Sigmoid colon (tissue), 7 donors: ENCODE data around the gene SUPT6H. TPM values are rescaled to one million over a fixed set of nuclear protein-coding genes. Genes with fewer than 3 reads are reported as not detected.

Source experiments
- DNase-seq: peaks from one replicate; pipeline ENCODE4 v3.0.0-alpha.2; 2019
- H3K27ac ChIP-seq, 4 donors: fragments of 200-600 bp; sonication (generic); one replicate each; pipeline ENCODE4 v1.5.1; 2016 to 2019; ENCODE audit warnings: mild to moderate bottlenecking in 1 of 4
- H3K27me3 ChIP-seq, 3 donors: fragments of 200-600 bp; sonication (generic); one replicate each; pipeline ENCODE4 v1.5.1; 2019; ENCODE audit warnings: mild to moderate bottlenecking in 1 of 3
- H3K36me3 ChIP-seq, 4 donors: fragments of 200-600 bp; sonication (generic); one replicate each; pipeline ENCODE4 v1.5.1; 2016 to 2019
- H3K4me1 ChIP-seq, 4 donors: fragments of 200-600 bp; sonication (generic); one replicate each; pipeline ENCODE4 v1.5.1; 2017 to 2019
- H3K4me3 ChIP-seq, 4 donors: fragments of 200-600 bp; sonication (generic); one replicate each; pipeline ENCODE4 v1.5.1; 2017 to 2019; ENCODE audit warnings: mild to moderate bottlenecking in 2 of 4, moderate library complexity in 1 of 4
- H3K9me3 ChIP-seq, 4 donors: fragments of 200-600 bp in 3 of 4; sonication (generic) in 3 of 4; one replicate each; pipeline versions ENCODE4 v1.5.1 to v1.6.1; 2013 to 2019
- EP300 ChIP-seq, 4 donors: sonication (generic); formaldehyde crosslinking; IDR thresholded peaks; one replicate each; pipeline ENCODE4 v1.6.1; 2017; ENCODE audit warnings: antibody characterized with exemption in 4 of 4
- POLR2A ChIP-seq, 2 donors: fragments of 450-650 bp; IDR thresholded peaks; one replicate each; pipeline ENCODE4 v1.6.1; 2016; ENCODE audit warnings: antibody characterized with exemption in 2 of 2, mild to moderate bottlenecking in 2 of 2, moderate library complexity in 2 of 2
- POLR2AphosphoS5 ChIP-seq, 4 donors: sonication (generic); formaldehyde crosslinking; IDR thresholded peaks; one replicate each; pipeline ENCODE4 v1.6.1; 2017; ENCODE audit warnings: antibody characterized with exemption in 4 of 4
- WGBS, 2 donors: extraction: QIAGEN DNeasy Blood & Tissue Kit; methylation state at CpG; one replicate each; pipeline ENCODE4 v1.1.7; 2013; 5-methylcytosine and 5-hydroxymethylcytosine counted together
- intact Hi-C: fragments of 100-400 bp; cut with DNase I; formaldehyde crosslinking; loops from one replicate; pipeline ENCODE4 v1.15.1; 2023
- polyA plus RNA-seq, 3 donors: library from polyadenylated mRNA; stranded (reverse); fragments of 200-250 nt; gene quantifications; one replicate each; pipeline ENCODE4 v1.2.3, GENCODE V29; 2013
- total RNA-seq, 4 donors: library from RNA; depleted of rRNA; stranded (reverse); fragments of >200 nt; gene quantifications; one replicate each; pipeline ENCODE4 v1.1.0, GENCODE V29; 2016
- TF ChIP-seq, protein P1 (sequence below), 4 experiments: fragments of 450-650 bp in 3 of 4; fragments of 200-600 bp in 1 of 4; IDR thresholded peaks; one replicate each; pipeline ENCODE4 v1.5.1; 2016 to 2019; ENCODE audit warnings: antibody characterized with exemption in 4 of 4, mild to moderate bottlenecking in 3 of 4, moderate library complexity in 2 of 4
- donor health status: healthy with polysubstance abuse.
- donor health status: Bipolar disorder and iron deficiency.
- donor health status: healthy.

Gene SUPT6H
- total and polyA plus RNA-seq, 7 donors, result 12.0 to 75.6 (median 49.0) TPM

DNA sequence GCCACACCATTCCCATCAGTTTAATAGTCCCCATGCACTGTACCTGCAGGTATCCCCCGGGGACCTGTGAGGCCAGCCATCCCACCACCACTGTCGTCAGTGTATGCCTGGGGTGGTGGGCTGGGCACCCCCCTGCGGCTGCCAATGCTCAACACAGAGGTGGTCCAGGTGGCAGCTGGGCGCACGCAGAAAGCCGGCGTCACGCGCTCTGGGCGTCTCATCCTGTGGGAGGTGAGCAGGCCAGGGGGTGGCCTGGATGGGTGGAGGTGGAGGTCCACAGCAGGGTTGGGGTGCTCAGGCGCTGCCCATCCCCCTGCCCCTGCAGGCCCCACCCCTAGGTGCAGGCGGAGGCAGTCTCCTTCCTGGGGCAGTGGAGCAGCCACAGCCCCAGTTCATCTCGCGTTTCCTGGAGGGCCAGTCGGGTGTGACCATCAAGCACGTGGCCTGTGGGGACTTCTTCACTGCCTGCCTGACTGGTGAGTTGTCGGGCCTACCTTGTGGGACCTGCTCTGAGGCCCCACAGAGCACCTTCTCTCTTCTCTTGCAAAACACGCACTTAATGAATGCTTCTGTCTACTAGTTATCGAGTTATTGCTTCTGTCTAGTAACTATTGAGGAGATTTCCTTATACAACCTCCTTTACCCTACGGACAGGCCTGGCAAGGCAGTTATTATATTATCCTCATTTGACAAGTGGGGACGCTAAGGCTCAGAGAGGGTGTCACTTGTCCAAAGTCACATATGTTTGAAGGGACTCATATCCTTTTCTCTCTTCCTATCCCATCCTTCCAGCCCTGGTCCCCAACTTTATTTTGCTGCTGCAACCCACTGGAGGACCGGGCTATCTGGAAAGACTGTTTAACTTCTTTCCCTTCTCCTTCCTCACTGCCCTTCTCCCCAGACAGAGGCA, 76.0 kb downstream of the SUPT6H start:
- intact Hi-C loops, result no loop called here
- peaks cover 0 to 5% (median 4%) of the 10 kb centered on the region in 4 donors for H3K4me1 ChIP-seq
- H3K27ac ChIP-seq, result no peak overlapping the region
- no peaks in the 10 kb centered on the region for H3K36me3 ChIP-seq
- no peak for TF ChIP-seq POLR2AphosphoS5 (IDR thresholded peaks at IDR 0.05)
- TF ChIP-seq POLR2A (IDR thresholded peaks at IDR 0.05), result no peak
- no peak for TF ChIP-seq EP300 (IDR thresholded peaks at IDR 0.05)
- TF ChIP-seq, protein P1, sequence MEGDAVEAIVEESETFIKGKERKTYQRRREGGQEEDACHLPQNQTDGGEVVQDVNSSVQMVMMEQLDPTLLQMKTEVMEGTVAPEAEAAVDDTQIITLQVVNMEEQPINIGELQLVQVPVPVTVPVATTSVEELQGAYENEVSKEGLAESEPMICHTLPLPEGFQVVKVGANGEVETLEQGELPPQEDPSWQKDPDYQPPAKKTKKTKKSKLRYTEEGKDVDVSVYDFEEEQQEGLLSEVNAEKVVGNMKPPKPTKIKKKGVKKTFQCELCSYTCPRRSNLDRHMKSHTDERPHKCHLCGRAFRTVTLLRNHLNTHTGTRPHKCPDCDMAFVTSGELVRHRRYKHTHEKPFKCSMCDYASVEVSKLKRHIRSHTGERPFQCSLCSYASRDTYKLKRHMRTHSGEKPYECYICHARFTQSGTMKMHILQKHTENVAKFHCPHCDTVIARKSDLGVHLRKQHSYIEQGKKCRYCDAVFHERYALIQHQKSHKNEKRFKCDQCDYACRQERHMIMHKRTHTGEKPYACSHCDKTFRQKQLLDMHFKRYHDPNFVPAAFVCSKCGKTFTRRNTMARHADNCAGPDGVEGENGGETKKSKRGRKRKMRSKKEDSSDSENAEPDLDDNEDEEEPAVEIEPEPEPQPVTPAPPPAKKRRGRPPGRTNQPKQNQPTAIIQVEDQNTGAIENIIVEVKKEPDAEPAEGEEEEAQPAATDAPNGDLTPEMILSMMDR (IDR thresholded peaks at IDR 0.05), result no peak
- WGBS, 2 donors, result 72 to 73% methylated on average over 22 of the region's 22 CpGs
- no peak overlapping the region for H3K4me3 ChIP-seq
- DNase-seq, result no peak
- no peaks in the 10 kb centered on the region for H3K27me3 ChIP-seq
- H3K9me3 ChIP-seq, result no peaks in the 10 kb centered on the region

DNA sequence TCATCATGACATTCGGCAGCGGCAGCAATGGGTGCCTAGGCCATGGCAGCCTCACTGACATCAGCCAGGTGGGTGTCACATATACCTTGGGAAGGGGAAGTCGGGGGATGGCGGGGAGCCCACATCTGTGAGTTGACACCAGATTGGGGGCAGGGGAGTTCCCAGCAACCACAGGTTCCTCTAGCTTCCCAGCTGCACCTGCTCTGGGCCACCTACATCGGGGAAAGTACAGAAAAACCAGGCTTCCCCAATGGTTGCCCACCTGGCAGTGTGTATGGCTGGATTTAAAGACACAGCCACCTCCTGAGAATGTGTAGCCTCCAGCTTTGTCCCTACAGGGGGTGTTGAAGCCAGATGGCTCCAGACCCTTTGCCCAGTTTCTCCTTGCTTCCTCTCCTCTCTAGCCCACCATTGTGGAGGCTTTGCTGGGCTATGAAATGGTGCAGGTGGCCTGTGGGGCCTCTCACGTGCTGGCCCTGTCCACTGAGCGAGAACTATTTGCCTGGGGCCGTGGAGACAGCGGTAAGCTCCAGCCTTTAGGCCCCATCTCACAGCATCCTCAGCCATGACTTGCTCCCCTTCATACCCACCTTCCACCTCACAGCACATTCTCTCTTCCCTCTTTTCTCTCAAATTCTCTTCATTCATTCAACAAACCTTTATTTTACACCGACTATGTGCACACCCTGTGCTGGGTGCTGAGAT, 76.8 kb downstream of the SUPT6H start:
- no peak for DNase-seq
- TF ChIP-seq POLR2A (IDR thresholded peaks at IDR 0.05) (no peak), EP300 (IDR thresholded peaks at IDR 0.05) (no peak), POLR2AphosphoS5 (IDR thresholded peaks at IDR 0.05) (no peak)
- TF ChIP-seq, protein P1 (IDR thresholded peaks at IDR 0.05), result no peak
- H3K4me1 ChIP-seq, result peaks cover 0 to 12% (median 9%) of the 10 kb centered on the region in 4 donors
- no peak overlapping the region for H3K4me3 ChIP-seq
- H3K9me3 ChIP-seq, result no peaks in the 10 kb centered on the region
- H3K27me3 ChIP-seq, result no peaks in the 10 kb centered on the region
- intact Hi-C loops, result no loop called here
- WGBS, 2 donors, result 69 to 91% methylated on average over 10 of the region's 10 CpGs
- H3K27ac ChIP-seq, result no peak overlapping the region
- H3K36me3 ChIP-seq, result no peaks in the 10 kb centered on the region

DNA sequence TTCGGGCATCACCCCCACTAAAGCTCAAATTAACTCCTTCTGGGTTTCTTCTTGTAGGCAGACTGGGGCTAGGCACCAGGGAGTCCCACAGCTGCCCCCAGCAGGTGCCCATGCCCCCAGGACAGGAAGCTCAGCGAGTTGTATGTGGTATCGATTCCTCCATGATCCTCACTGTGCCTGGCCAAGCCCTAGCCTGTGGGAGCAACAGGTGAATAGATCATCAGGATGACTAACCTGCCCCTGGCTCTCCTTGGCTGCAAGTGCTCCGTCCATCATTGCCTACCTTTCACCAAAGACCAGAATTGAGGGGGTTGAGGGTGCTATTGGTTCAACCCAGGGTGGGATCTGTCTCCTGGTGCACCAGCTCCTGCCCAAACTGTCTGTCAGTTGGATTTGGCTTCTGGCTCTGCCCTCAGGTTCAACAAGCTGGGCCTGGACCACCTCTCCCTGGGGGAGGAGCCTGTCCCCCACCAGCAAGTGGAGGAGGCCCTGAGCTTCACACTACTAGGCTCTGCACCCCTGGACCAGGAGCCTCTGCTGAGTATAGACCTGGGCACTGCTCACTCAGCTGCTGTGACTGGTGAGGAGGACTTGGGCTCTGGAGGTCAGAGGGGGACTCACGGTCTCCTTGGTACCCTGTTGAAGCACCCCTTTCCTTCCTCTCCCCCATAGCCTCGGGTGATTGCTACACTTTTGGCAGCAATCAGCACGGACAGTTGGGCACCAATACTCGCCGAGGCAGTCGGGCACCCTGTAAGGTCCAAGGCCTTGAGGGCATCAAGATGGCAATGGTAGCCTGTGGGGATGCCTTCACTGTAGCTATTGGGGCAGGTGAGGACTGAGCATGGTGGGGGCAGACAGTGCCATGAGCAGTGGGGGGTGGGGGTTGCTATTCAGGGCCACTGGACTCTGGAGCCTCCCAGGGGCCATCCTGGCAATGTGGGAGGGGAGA, 78.7 kb downstream of the SUPT6H start:
- H3K27me3 ChIP-seq, result no peaks in the 10 kb centered on the region
- H3K4me3 ChIP-seq, result no peak overlapping the region
- no peak overlapping the region for H3K27ac ChIP-seq
- no peak for DNase-seq
- intact Hi-C loops, result no loop called here
- no peaks in the 10 kb centered on the region for H3K9me3 ChIP-seq
- TF ChIP-seq EP300 (IDR thresholded peaks at IDR 0.05) (no peak), POLR2A (IDR thresholded peaks at IDR 0.05) (no peak), POLR2AphosphoS5 (IDR thresholded peaks at IDR 0.05) (no peak)
- TF ChIP-seq, protein P1 (IDR thresholded peaks at IDR 0.05), result no peak
- WGBS, 2 donors, result 80 to 85% methylated on average over 10 of the region's 10 CpGs
- H3K4me1 ChIP-seq, result peaks cover 0 to 30% (median 27%) of the 10 kb centered on the region in 4 donors
- H3K36me3 ChIP-seq, result no peaks in the 10 kb centered on the region
